Endothelial cell of umbilical vein (primary cell): ENCODE data around the gene PRSS57. TPM values are rescaled to one million over a fixed set of nuclear protein-coding genes. Genes with fewer than 3 reads are reported as not detected.

Experiments
- BruUV-seq: library from RNA; stranded (reverse); fragments of 400-500 nt; replicated peaks from 2 replicates; lab custom pipeline; 2021; lab: Mats Ljungman, UMichigan
- CTCF ChIA-PET: fragments of 300-600, 350-600 bp; sonication (Branson Sonifier 250); formaldehyde crosslinking; loops from one replicate; lab custom pipeline; 2021; ENCODE audit warnings: antibody characterized with exemption, inconsistent platforms; lab: Charles Lee
- POLR2A ChIA-PET: fragments of 300-600, 350-600 bp; sonication (Branson Sonifier 250); formaldehyde crosslinking; loops from one replicate; lab custom pipeline; 2021; ENCODE audit warnings: antibody characterized with exemption, inconsistent platforms; lab: Charles Lee
- DNase-seq: peaks from one replicate; pipeline ENCODE4 v3.0.0-alpha.2; 2011; ENCODE audit warnings: low read depth, low spot score
- FAIRE-seq: peaks from 2 replicates; lab custom pipeline; 2011; peaks lifted over from hg19 to GRCh38; lab: Jason Lieb, UNC
- H2AFZ ChIP-seq: 2 replicates; pipeline ENCODE4 v1.6.0; 2012; ENCODE audit warnings: low read depth, low read length, control low read depth, inconsistent platforms
- H3K27ac ChIP-seq: 2 replicates; pipeline ENCODE4 v1.5.1; 2011; ENCODE audit warnings: low read depth, mild to moderate bottlenecking, control low read depth, low read length, moderate library complexity; ENCODE audit not compliant: insufficient read depth
- H3K27me3 ChIP-seq, 2 experiments: 2 replicates each; pipeline versions ENCODE4 v1.6.0 to v1.6.1; 2011; ENCODE audit warnings: low read length in 2 of 2, mixed read lengths in 1 of 2; ENCODE audit not compliant: control insufficient read depth in 2 of 2, insufficient read depth in 2 of 2
- H3K36me3 ChIP-seq, 2 experiments: 2 replicates in 1 of 2; 3 replicates in 1 of 2; pipeline ENCODE4 v1.5.1; 2011; ENCODE audit warnings: low read length in 2 of 2, mild to moderate bottlenecking in 1 of 2, moderate library complexity in 1 of 2; ENCODE audit not compliant: control insufficient read depth in 2 of 2, insufficient read depth in 2 of 2; ENCODE audit errors: extremely low read depth in 1 of 2
- H3K4me1 ChIP-seq: 3 replicates; pipeline ENCODE4 v1.5.1; 2011; ENCODE audit warnings: mild to moderate bottlenecking, low read length; ENCODE audit not compliant: control insufficient read depth, insufficient read depth; ENCODE audit errors: extremely low read depth
- H3K4me2 ChIP-seq: 2 replicates; pipeline ENCODE4 v1.6.1; 2011; ENCODE audit warnings: low read length, control low read depth, mixed read lengths; ENCODE audit not compliant: insufficient read depth
- H3K4me3 ChIP-seq, 3 experiments: fragments of 200-600 bp in 1 of 3; sonication (generic), shearing (Covaris generic) in 1 of 3; replicated peaks in 1 of 3; 2 replicates each; pipeline ENCODE4 v1.5.1; 2011 to 2016; ENCODE audit warnings: control low read depth in 3 of 3, low read length in 3 of 3, mild to moderate bottlenecking in 2 of 3, inconsistent platforms in 1 of 3, low read depth in 1 of 3, moderate library complexity in 1 of 3; ENCODE audit not compliant: insufficient read depth in 1 of 3
- H3K79me2 ChIP-seq: 2 replicates; pipeline ENCODE4 v1.6.0; 2012; ENCODE audit warnings: low read length, inconsistent platforms; ENCODE audit not compliant: control insufficient read depth, insufficient read depth
- H3K9ac ChIP-seq: replicated peaks from 2 replicates; pipeline ENCODE3; 2011; ENCODE audit warnings: low read length, control low read depth; ENCODE audit not compliant: insufficient read depth; ENCODE audit errors: extremely low read depth
- H3K9me1 ChIP-seq: replicated peaks from 3 replicates; pipeline ENCODE4 v1.6.0; 2011; ENCODE audit warnings: mild to moderate bottlenecking, low read length; ENCODE audit not compliant: control insufficient read depth, insufficient read depth; ENCODE audit errors: extremely low read depth
- H3K9me3 ChIP-seq: replicated peaks from 2 replicates; pipeline ENCODE4 v1.5.1; 2012; ENCODE audit warnings: low read length, inconsistent platforms; ENCODE audit not compliant: control insufficient read depth, insufficient read depth
- H4K20me1 ChIP-seq: replicated peaks from 2 replicates; pipeline ENCODE3; 2011; ENCODE audit warnings: mild to moderate bottlenecking, low read length; ENCODE audit not compliant: control insufficient read depth, insufficient read depth; ENCODE audit errors: extremely low read depth
- EZH2 ChIP-seq: IDR thresholded peaks from 2 replicates; pipeline ENCODE4 v1.6.1; 2012; ENCODE audit warnings: borderline replicate concordance, low read depth, mild to moderate bottlenecking, moderate library complexity, low read length, inconsistent platforms; ENCODE audit not compliant: severe bottlenecking
- FOS ChIP-seq: IDR thresholded peaks from 2 replicates; pipeline ENCODE4 v1.6.1; 2011; ENCODE audit warnings: mild to moderate bottlenecking, low read length, moderate library complexity, borderline replicate concordance; ENCODE audit not compliant: insufficient read depth
- GATA2 ChIP-seq: IDR thresholded peaks from 2 replicates; pipeline ENCODE4 v1.7.0; 2011; ENCODE audit warnings: low read depth, mild to moderate bottlenecking, moderate library complexity, mixed read lengths, low read length; ENCODE audit not compliant: insufficient read length, insufficient read depth
- JUN ChIP-seq: IDR thresholded peaks from 2 replicates; pipeline ENCODE4 v1.6.1; 2011; ENCODE audit warnings: borderline replicate concordance, low read depth; ENCODE audit not compliant: insufficient read length, insufficient read depth
- MAX ChIP-seq: IDR thresholded peaks from 2 replicates; pipeline ENCODE4 v1.6.1; 2011; ENCODE audit not compliant: insufficient read depth, insufficient read length
- POLR2A ChIP-seq: IDR thresholded peaks from 2 replicates; pipeline ENCODE4 v1.6.1; 2012; ENCODE audit warnings: low read depth, mild to moderate bottlenecking, control low read depth, low read length
- dilution Hi-C: fragments of 300-500 bp; cut with MboI; formaldehyde crosslinking; loops from one replicate; pipeline ENCODE4 v1.15.0; 2019; ENCODE audit warnings: low sequenced_read_pairs; ENCODE audit not compliant: extremely low pct_ligation_motif_present
- intact Hi-C: fragments of 100-400 bp; cut with micrococcal nuclease; formaldehyde crosslinking; loops from one replicate; pipeline ENCODE4 v1.10.0; 2022
- polyA plus RNA-seq, 4 experiments: library from polyadenylated mRNA; depleted of rRNA in 3 of 4; stranded (reverse) in 3 of 4; unstranded in 1 of 4; fragments of >200 nt; gene quantifications; 2 replicates each; pipeline versions ENCODE4 v1.2.1 to v1.2.3, GENCODE V29; 2011 to 2012; ENCODE audit warnings: missing spikeins in 1 of 4
- total RNA-seq: library from RNA; stranded (reverse); gene quantifications from 2 replicates; pipeline ENCODE4 v1.2.3, GENCODE V29; 2021
- TF ChIP-seq, protein P1 (sequence below), 2 donors: IDR thresholded peaks; 1 replicate in 1 of 2; 2 replicates in 1 of 2; pipeline ENCODE4 v1.5.1; 2011; ENCODE audit warnings: low read length in 2 of 2, mild to moderate bottlenecking in 2 of 2, moderate library complexity in 2 of 2, control low read depth in 1 of 2, inconsistent platforms in 1 of 2, low read depth in 1 of 2; ENCODE audit not compliant: insufficient read depth in 1 of 2; ENCODE audit errors: extremely low read depth in 1 of 2

Gene PRSS57
- total and polyA plus RNA-seq, 2 donors (not counting 3 experiments of a cell fraction or from before 2014, with no cell fraction given) = not detected

GRCh38 chr19:738509-739128, 43.4 kb upstream of the PRSS57 start:
- no peak overlapping the region for H3K4me2 ChIP-seq
- H3K27ac ChIP-seq = no peak overlapping the region
- no peaks in the 10 kb centered on the region for H3K36me3 ChIP-seq
- H4K20me1 ChIP-seq = no peaks in the 10 kb centered on the region
- intact Hi-C loops (no loop called here), dilution Hi-C loops (no loop called here)
- no peaks in the 10 kb centered on the region for H3K9me3 ChIP-seq
- CTCF ChIA-PET = interaction anchor here (0.6 kb wide), 1 partner anchor 45 kb away, joined by 3 read pairs; no protein-coding TSS in a partner anchor
- no peaks in the 10 kb centered on the region for H3K79me2 ChIP-seq
- DNase-seq (no peak), FAIRE-seq (no peak)
- H3K9ac ChIP-seq = no peak overlapping the region
- no peak overlapping the region for H3K4me3 ChIP-seq
- no TSS peak for BruUV-seq
- no peaks in the 10 kb centered on the region for H3K4me1 ChIP-seq
- H3K9me1 ChIP-seq = no peaks in the 10 kb centered on the region
- no peak overlapping the region for H2AFZ ChIP-seq
- H3K27me3 ChIP-seq = no peaks in the 10 kb centered on the region
- POLR2A ChIA-PET = no interaction called here
- no peak for TF ChIP-seq POLR2A
- TF ChIP-seq GATA2 = no peak
- no peak for TF ChIP-seq EZH2
- no peak for TF ChIP-seq MAX
- no peak for TF ChIP-seq FOS
- TF ChIP-seq, protein P1, sequence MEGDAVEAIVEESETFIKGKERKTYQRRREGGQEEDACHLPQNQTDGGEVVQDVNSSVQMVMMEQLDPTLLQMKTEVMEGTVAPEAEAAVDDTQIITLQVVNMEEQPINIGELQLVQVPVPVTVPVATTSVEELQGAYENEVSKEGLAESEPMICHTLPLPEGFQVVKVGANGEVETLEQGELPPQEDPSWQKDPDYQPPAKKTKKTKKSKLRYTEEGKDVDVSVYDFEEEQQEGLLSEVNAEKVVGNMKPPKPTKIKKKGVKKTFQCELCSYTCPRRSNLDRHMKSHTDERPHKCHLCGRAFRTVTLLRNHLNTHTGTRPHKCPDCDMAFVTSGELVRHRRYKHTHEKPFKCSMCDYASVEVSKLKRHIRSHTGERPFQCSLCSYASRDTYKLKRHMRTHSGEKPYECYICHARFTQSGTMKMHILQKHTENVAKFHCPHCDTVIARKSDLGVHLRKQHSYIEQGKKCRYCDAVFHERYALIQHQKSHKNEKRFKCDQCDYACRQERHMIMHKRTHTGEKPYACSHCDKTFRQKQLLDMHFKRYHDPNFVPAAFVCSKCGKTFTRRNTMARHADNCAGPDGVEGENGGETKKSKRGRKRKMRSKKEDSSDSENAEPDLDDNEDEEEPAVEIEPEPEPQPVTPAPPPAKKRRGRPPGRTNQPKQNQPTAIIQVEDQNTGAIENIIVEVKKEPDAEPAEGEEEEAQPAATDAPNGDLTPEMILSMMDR (IDR thresholded peaks at IDR 0.05; ENCODE audit: extremely low read depth in 1 of 2, insufficient read depth in 1 of 2, low read depth in 1 of 2, low read length in 2 of 2) = no peak
- TF ChIP-seq JUN = no peak
